OCI-LY7 (cell line): ENCODE measurements around the gene RASSF9.

Experiments
- CTCF ChIP-seq: fragments of 200-600 bp; sonication (generic); conservative IDR thresholded peaks from 2 replicates; pipeline ENCODE4 v1.5.1; 2014; ENCODE audit warnings: mild to moderate bottlenecking, antibody characterized with exemption, low read length, moderate library complexity, mixed read lengths
- EZH2phosphoT487 ChIP-seq: fragments of 200-600 bp; sonication (generic); IDR thresholded peaks from 2 replicates; pipeline ENCODE4 v1.6.1; 2018; ENCODE audit warnings: low read depth, borderline replicate concordance, mild to moderate bottlenecking, mixed run types, antibody characterized with exemption, low read length, moderate library complexity, mixed read lengths

GRCh38 chr12:85809500-85809899, 26.7 kb downstream of the RASSF9 start:
- TF ChIP-seq CTCF (no peak), EZH2phosphoT487 (no peak)
